Hepatic stellate cell (primary cell): Measurements from ENCODE around the gene SAG.

Source experiments
- DNase-seq: peaks from one replicate; pipeline ENCODE4 v3.0.0; 2011; ENCODE audit warnings: low spot score

SAG gene

GRCh38 chr2:233307565-233307964, at the start of gene SAG:
Gene SAG, plus strand, starts transcription at chr2:233307816. Its CDS starts 1,374 bp downstream, at chr2:233309190.
- no peak for DNase-seq

DNA sequence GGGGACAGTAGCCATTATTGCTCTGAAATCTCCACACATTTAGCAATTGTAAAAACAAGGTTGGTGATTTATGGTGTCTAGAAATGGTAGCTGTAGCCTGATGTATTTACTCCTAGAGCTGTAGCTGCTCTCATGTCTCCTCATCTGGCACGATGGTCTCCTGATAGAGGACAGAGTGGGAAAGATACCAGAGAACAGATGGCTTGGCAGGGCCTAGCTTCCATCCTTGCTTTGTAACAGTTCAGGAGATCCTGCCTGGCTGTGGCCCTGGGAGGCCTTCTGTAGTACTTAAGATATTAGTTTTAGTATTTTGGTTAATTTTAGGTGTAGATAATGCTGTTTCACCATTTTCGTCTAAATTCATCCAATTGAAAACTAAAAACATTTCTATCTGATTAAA, 49.4 kb upstream of the SAG start:
- no peak for DNase-seq

DNA sequence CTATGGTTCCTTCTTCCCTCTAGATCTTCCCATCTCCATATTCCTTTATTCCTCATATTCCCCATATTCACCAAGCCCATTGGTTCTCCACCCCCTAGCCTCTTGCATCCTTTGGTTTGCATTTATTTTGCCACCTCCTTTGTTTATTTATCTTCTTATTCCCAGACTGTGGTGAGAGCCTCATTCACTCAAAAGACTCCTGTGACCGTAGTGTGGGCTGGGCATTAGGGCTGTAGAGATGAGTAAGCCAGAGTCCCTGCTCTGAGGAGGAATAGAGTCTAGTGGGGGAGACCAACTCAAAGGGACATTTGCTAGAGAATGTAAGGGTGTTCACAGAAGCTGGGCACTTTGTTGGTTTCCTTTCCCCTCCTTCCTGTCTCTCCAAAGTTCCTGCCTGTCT, 47.9 kb upstream of the SAG start:
- DNase-seq = peak; percentile 34

- DNase-seq = no peak
Observed at GRCh38 chr2:233260661-233261060, 47.0 kb upstream of the SAG start.

DNA sequence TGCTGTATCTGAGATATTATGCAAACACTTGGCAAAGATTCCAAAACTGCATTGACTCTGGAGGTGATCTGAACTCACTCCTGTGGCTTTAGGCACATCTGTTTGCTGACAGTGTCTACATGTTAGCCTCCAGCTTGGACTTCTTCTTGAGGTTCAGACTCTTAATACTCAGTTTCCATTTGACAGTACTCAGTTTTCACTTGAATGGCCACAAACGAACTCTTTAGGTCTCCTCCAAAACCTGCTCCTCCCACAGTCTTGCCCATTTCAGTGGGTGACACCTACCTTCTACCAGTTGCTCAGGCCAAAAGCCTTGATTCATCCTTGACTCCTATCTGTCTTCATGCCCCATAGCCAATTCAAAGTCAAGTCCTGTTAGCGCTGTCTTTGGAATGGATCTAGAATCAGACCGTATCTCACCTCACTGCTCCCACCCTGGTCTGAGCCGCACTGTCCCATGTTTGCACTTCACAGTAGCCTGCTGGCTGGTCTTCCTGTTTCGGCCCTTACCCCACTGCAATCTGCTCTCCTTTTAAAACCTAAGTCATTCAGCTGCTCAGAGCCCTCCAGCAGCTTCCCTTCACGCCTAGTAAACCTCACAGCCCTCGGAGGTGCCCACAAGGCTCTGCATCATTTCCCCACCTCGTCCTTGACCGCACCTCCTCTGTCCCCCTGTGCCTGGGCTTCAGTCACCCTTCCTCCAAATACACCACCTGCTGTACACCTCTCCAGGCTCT, 45.6 kb upstream of the SAG start:
- DNase-seq = no peak

DNA sequence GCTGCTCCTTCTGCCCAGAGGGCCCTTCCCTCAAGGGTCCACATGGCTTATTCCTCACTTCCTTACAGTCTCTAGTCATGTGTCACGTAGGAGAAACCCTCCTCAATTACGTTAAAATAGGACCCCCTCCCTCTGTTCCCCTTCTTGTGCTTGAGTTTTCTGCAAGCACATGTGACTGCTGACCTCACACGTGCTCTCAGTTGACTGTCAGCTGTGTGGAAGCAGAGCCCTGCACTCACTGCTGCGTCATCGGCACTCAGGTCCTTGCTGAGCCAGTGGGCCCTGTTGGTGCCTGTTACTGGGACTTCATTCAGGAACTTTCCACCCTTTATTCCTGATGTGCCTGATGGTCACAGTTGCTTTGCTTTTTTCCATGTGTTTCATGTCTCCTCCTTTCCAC, 45.1 kb upstream of the SAG start:
- no peak for DNase-seq

DNA sequence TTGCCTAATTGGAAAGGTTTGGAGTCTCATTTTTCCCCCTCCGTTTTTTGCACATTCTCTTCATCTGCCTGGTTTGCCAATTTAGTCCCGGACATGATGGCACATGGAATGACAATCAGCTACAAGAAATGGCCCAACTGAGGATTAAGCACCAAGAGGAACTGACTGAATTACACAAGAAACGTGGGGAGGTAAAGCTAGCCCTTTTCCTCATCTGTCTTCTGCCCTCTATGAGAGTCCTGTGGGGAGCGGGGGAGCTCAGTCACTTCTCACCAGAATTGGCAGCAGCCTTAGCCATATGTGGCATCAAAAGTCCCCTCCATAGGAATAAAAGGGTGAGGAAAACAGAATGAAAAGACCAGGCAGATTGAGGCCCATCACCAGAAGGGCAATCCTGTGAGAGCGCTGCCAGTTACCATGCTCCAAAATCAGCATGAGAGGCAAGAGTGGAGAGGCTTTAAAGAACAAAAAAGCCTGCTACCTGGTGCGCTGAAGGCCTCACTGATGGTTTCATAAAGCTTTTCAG, 44.5 kb upstream of the SAG start:
- DNase-seq = no peak

DNA sequence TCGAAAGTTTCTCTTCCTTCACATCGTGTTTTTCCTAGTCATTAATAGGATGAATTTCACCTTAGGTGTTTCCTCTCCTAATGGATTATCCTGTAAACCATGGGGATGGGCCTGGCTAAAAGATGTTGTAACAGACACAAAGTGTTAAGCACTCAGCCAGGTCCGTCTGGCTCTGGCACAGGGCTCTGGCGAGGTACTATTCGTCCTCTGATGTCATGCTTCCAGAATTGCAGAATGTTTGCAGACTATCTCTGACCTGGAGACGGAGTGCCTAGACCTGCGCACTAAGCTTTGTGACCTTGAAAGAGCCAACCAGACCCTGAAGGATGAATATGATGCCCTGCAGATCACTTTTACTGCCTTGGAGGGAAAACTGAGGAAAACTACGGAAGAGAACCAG, 42.9 kb upstream of the SAG start:
- no peak for DNase-seq

DNA sequence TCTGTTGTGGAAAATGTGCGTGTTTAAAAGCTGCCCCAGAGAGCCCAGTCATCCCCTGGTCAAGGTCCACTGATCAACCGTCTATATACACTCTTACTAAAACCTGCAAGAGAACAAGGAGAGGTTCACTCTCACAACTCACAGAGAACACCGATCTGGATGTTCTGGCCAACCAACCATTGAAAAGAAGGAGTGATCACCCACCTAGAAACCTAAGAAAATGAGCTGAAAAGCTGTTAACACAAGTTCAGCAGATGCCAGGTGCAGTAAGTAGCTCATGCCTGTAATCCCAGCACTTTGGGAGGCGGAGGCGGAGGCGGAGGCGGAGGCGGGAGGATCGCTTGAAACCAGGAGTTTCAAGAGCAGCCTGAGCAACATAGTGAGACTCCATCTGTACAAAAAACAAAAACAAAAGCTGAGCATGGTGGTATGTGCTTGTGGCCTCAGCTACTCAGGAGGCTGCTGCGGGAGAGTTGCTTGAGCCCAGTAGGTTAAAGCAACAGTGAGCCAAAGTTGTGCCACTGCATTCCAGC, 41.7 kb upstream of the SAG start:
- DNase-seq = no peak

DNA sequence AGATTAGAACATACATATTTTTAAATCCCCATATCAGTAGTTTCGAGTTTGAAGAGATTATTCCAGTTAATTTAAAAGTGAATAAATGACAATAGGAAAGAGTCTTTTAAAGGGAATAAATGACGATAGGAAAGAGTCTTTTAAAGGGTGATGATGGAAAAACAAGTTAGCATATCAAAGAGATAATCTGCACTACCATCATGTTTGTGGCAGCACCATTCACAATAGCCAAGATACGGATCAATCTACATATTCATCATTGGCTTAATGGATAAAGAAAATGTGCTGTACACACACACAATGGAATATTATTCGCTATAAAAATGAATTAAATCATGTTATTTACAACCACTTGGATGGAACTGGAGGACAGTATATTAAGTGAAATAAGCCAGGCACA, 41.1 kb upstream of the SAG start:
- DNase-seq = no peak

GRCh38 chr2:233267516-233268245, 39.9 kb upstream of the SAG start:
- DNase-seq = no peak

DNA sequence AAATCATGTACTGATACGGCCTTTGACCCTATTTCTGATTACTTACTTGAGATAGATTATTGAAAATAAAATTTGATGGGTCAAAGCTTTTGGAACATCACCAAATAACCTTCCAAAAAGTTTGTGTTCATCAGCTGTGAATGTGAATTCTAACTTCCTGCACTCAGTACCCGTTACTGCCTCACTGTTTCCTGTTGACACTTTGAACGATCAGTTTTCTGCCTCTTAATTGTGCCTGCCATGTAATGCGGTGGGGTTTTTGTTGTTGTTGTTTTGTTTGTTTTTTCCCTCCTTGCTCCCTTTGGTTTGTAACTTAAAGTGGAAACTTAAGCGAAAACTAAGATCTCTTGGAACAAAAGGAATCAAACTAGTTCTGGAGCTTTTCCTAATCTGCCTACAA, 37.2 kb upstream of the SAG start:
- no peak for DNase-seq

DNA sequence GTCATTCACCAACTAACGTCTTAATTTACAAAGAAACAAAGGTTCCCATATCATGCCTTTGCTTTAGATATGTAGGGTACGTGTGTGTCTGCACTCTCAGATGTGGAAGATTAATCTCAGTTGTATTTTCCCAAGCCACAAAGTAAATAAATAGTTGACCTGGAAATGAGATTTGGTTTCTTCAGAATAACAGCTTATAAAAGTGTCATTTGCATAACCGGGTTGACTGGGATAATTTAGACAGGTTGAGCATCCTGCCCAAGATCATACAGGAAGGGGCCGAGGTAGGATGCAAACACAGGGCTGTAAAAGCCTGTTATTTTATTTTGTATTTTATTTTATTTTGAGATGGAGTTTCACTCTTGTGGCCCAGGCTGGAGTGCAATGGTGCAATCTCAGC, 36.7 kb upstream of the SAG start:
- DNase-seq = no peak

DNA sequence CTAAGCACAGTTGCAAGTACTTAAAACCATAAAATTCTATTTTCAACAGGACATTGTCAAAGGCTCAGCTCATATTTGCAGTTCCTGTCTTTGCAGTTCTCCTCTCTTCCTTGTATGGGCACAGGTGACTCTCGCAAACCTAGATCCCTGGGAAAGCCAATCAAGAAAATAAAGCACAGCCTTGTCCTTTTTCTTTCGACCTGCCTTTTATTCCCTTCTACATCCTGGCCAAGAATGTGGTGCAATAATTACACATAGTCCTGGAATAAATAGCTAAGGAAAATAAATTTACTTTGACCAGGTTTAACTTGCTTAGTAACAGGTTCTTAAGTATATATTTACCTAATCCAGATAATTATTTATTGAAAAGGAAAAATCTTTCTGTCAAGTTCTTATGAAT, 35.9 kb upstream of the SAG start:
- DNase-seq = no peak

- no peak for DNase-seq
Observed at GRCh38 chr2:233273120-233273519, 34.5 kb upstream of the SAG start.

GRCh38 chr2:233275223-233275622, 32.4 kb upstream of the SAG start:
- no peak for DNase-seq

DNA sequence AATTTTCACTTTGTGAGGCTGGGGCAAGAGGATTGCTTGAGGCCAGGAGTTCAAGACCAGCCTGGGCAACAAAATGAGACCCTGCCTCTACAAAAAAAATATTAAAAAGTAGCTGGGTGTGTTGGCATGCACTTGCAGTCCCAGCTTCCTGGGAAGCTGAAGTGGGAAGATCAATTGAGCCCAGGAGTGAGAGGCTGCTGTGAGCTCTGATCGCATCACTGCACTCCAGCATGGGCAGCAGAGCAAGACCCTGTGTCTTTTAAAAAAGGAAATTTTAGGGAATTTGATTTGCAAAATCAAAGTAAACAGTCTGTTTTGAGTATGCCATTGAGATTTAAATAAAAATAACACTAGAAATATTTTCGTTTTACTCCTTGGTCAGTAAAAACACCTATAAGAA, 28.7 kb upstream of the SAG start:
- DNase-seq = no peak

DNA sequence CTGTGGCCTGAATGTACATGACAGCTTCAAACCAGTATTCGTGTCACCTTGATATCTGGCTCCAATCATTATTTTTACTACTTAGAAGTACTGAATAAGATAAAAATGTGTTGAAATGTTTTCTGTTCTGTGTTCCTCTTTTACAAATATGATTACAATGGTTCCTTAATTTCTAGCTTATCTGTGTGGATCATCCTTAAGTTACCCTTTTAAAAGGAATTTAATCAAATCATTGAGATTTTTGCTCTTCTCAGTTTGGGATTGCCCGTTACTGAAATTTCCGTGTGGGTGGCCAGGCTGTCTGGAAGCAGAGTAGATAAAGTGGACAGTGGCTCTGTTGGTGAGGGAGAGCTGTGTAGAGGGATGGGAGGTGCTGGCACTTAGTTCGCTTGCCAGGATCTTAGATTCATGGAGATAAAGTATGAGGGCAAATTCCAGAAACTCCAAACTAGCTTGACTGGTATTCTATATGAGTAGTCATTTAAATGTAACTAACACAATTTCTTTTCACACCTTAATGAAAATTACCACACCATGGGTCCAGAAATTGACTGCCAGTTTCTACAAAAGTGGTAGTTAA, 27.4 kb upstream of the SAG start:
- no peak for DNase-seq

DNA sequence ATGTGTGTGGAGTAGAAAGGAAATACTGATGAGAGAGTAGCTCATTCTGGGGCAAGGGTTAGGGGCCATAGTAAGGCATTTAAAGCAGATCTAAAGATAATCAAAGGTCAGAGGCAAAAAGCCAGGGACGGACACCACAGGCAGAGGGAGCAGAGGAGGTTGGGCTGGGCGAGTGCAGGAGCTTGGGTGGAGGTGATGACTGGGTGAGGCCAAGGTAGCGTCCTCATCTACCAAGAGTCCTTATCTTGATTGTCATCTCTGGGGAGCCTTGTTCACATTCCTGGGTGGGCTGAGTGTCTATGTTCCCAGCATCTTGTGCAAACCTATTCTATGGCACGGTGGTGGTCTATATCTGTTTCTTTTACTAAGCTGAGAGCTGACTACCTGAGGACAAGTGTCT, 26.1 kb upstream of the SAG start:
- DNase-seq = no peak

- DNase-seq = no peak
Observed at GRCh38 chr2:233281992-233282603, 25.5 kb upstream of the SAG start.

DNA sequence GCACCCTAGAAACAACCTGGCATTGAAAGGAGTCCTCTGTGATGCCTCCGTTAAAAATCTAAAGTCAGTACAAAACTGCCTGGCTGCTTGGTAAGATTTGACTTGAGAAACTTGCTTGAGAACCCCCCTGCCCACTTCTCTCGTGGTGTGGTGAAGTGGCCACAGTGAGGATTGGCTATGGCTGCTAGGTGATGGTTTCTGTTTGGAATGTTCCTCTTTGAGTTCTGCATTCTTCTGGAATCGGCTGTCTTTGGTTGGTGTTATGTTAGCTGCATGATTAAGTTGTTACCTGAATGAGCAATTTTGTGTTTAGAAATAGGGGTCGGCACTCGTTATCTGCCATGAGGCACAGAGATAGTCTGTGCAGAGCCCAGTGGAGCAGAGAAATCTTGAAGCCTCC, 21.7 kb upstream of the SAG start:
- DNase-seq = no peak

- DNase-seq = no peak
Observed at GRCh38 chr2:233287871-233288270, 19.7 kb upstream of the SAG start.

- DNase-seq = no peak
Observed at GRCh38 chr2:233288663-233289062, 19.0 kb upstream of the SAG start.
